ENCODE results near the gene ASTN2. TPM values are rescaled to one million over a fixed set of nuclear protein-coding genes. Genes with fewer than 3 reads are reported as not detected.
A peak's percentile ranks its signal among the peaks of the same experiment; 100 is the strongest.

The ASTN2 gene
- total and polyA plus RNA-seq, 9 of the 15 experiments (the other 6 are each of a cell fraction or from before 2014, with no cell fraction given): 0.56 to 3.5 (median 1.9) TPM

DNA sequence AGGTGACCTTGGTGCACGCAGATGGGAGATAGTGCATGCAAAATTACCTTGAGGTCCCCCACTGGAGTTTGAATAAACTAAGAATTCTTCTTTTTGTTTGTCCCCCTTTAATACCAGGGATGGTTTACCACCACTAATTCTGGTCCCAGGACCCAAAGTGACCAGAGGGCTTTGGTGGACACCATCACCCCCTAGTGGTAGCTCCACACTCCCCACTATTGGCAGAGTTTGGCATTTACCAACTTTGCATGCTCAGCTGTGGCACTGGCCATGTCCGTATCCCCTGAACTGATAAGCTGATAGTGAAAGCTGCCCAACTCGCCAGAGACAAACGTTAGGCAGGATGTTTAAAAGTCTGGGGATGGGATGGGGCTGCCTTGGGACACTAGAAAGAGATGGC, 3.3 kb downstream of the ASTN2 start:
- Histone ChIP-seq H3K27ac (ENCODE audit: extremely low read depth, low read depth, low read length) (no peak overlapping the region), H3K4me1 (replicated peaks in 1 of 2; ENCODE audit: control insufficient read depth in 2 of 2, insufficient read depth in 2 of 2, low read length in 2 of 2) (no peaks in the 10 kb centered on the region), H4K20me1 (replicated peaks; ENCODE audit: control insufficient read depth, insufficient read depth, low read length) (no peaks in the 10 kb centered on the region), H3K79me2 (ENCODE audit: control insufficient read depth, insufficient read depth, low read length) (no peaks in the 10 kb centered on the region), H3K9ac (ENCODE audit: insufficient read depth in 1 of 2, low read depth in 2 of 2, low read length in 2 of 2) (no peak overlapping the region), H3K4me3 (no peak overlapping the region), H3K36me3 (ENCODE audit: control insufficient read depth, insufficient read depth, low read length) (no peaks in the 10 kb centered on the region), H3K4me2 (ENCODE audit: insufficient read depth, low read length) (no peak overlapping the region), H2AFZ (ENCODE audit: low read depth, low read length) (no peak overlapping the region), H3K27me3 (ENCODE audit: control insufficient read depth in 2 of 2, insufficient read depth in 2 of 2, low read length in 2 of 2) (no peaks in the 10 kb centered on the region), H3K9me1 (ENCODE audit: control insufficient read depth, insufficient read depth, low read length) (no peaks in the 10 kb centered on the region), H3K9me3 (replicated peaks; ENCODE audit: control insufficient read depth, insufficient read depth, low read depth, low read length) (no peaks in the 10 kb centered on the region)
- FAIRE-seq: no peak
- in situ Hi-C loops (cut with MboI) (no loop called here), intact Hi-C loops (cut with micrococcal nuclease) (loop anchor here (10.0 kb wide), 1 partner anchor 677 kb away; no protein-coding TSS in a partner anchor)
- 0% methylated on average over 3 of the region's 4 CpGs for WGBS (ENCODE audit: insufficient coverage, low coverage, missing lambda C conversion rate)
- DNase-seq (ENCODE audit: extremely low read depth in 1 of 4, low spot score in 3 of 4): peak; percentile 1 to 27 (median 20)
- no TSS peak for BruUV-seq (replicated peaks)
- ChIA-PET CTCF (ENCODE audit: low intra/inter-chr PET ratio) (no interaction called here), POLR2A (no interaction called here)
- ATAC-seq: peak; percentile 58; the same call in 1 of the 3 replicates
- TF ChIP-seq RAD21 (CRISPR knock-in tag; conservative IDR thresholded peaks at IDR 0.05 in 1 of 2, IDR thresholded peaks at IDR 0.05 in 1 of 2): peak in 1 of 2 experiments; percentile 15; a peak in 1 of 4 replicates
- TF ChIP-seq CTCF (IDR thresholded peaks at IDR 0.05 in 2 of 3, conservative IDR thresholded peaks at IDR 0.05 in 1 of 3; ENCODE audit: insufficient read depth in 2 of 3, low read depth in 1 of 3, low read length in 3 of 3): peak; percentile 44 to 72 (median 49); a peak in 5 of 6 replicates
- no peak for TF ChIP-seq MTA2 (IDR thresholded peaks at IDR 0.05; ENCODE audit: low read depth)

DNA sequence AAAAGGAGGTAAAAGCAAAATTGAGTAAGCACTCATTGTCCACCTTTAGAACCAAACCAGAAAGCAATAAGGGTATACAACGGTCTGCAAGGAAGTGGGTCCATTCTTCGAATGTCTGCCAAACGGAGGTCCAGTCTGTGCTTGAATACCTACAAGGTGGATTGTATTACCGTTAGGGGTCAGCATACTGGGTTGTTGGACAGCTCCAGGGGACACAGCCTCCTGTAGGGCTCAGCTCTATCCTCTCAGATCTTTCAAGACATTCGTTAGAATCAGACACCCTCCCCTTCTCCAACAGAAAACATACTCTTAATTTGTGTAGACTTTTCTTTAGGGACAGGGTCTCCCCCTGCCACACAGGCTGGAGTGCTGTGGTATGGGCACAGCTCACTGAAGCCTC, 5.5 kb downstream of the ASTN2 start:
- CTCF ChIA-PET (ENCODE audit: low intra/inter-chr PET ratio): no interaction called here
- 0% methylated on average over 5 of the region's 5 CpGs for WGBS (ENCODE audit: insufficient coverage, low coverage, missing lambda C conversion rate)
- intact Hi-C loops (cut with micrococcal nuclease) (no loop called here), in situ Hi-C loops (cut with MboI) (no loop called here)
- Histone ChIP-seq H3K9me3 (replicated peaks; ENCODE audit: control insufficient read depth, insufficient read depth, low read depth, low read length) (no peaks in the 10 kb centered on the region), H4K20me1 (replicated peaks; ENCODE audit: control insufficient read depth, insufficient read depth, low read length) (no peaks in the 10 kb centered on the region), H3K27me3 (ENCODE audit: control insufficient read depth in 2 of 2, insufficient read depth in 2 of 2, low read length in 2 of 2) (no peaks in the 10 kb centered on the region), H2AFZ (ENCODE audit: low read depth, low read length) (no peak overlapping the region), H3K4me2 (ENCODE audit: insufficient read depth, low read length) (no peak overlapping the region), H3K4me1 (replicated peaks in 1 of 2; ENCODE audit: control insufficient read depth in 2 of 2, insufficient read depth in 2 of 2, low read length in 2 of 2) (no peaks in the 10 kb centered on the region), H3K4me3 (no peak overlapping the region), H3K9me1 (ENCODE audit: control insufficient read depth, insufficient read depth, low read length) (no peaks in the 10 kb centered on the region), H3K36me3 (ENCODE audit: control insufficient read depth, insufficient read depth, low read length) (no peaks in the 10 kb centered on the region), H3K27ac (ENCODE audit: extremely low read depth, low read depth, low read length) (no peak overlapping the region), H3K79me2 (ENCODE audit: control insufficient read depth, insufficient read depth, low read length) (no peaks in the 10 kb centered on the region), H3K9ac (ENCODE audit: insufficient read depth in 1 of 2, low read depth in 2 of 2, low read length in 2 of 2) (no peak overlapping the region)
- BruUV-seq (replicated peaks): no TSS peak
- ATAC-seq (no peak), FAIRE-seq (no peak), DNase-seq (ENCODE audit: extremely low read depth in 1 of 4, low spot score in 3 of 4) (no peak)
- POLR2A ChIA-PET: no interaction called here
- TF ChIP-seq, protein P1, sequence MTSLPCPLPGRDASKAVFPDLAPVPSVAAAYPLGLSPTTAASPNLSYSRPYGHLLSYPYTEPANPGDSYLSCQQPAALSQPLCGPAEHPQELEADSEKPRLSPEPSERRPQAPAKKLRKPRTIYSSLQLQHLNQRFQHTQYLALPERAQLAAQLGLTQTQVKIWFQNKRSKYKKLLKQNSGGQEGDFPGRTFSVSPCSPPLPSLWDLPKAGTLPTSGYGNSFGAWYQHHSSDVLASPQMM (CRISPR knock-in tag; IDR thresholded peaks at IDR 0.05): no peak
- TF ChIP-seq CBX2 (IDR thresholded peaks at IDR 0.05; ENCODE audit: insufficient read depth, low read length, poor library complexity, severe bottlenecking): no peak
- no peak for TF ChIP-seq MCM5 (IDR thresholded peaks at IDR 0.05; ENCODE audit: low read depth)
- no peak for TF ChIP-seq ZNF57 (CRISPR knock-in tag; IDR thresholded peaks at IDR 0.05)
- no peak for TF ChIP-seq CTBP1 (IDR thresholded peaks at IDR 0.05; ENCODE audit: borderline replicate concordance)
- TF ChIP-seq ZNF655 (CRISPR knock-in tag; IDR thresholded peaks at IDR 0.05): no peak
- no peak for TF ChIP-seq PHF21A (IDR thresholded peaks at IDR 0.05; ENCODE audit: borderline replicate concordance, low read depth)
- TF ChIP-seq DIDO1 (tag; IDR thresholded peaks at IDR 0.05; ENCODE audit: low read depth): no peak
- no peak for TF ChIP-seq TBP (optimal IDR thresholded peaks at IDR 0.05; ENCODE audit: low read depth, low read length)
- TF ChIP-seq TRIM24 (IDR thresholded peaks at IDR 0.05): no peak
- TF ChIP-seq SP1 (CRISPR knock-in tag; IDR thresholded peaks at IDR 0.05): no peak

All from K562 (cell line).